Body of pancreas (tissue), 4 donors: Measurements from ENCODE around the gene VWC2L.

Source experiments
- CTCF ChIP-seq, 7 experiments: fragments of 450-650 bp in 4 of 7; fragments of 200-600 bp in 3 of 7; sonication (generic) in 3 of 7; IDR thresholded peaks; one replicate each; pipeline ENCODE4 v1.5.1; 2016 to 2019; ENCODE audit warnings: antibody characterized with exemption in 7 of 7
- POLR2A ChIP-seq, 3 donors: fragments of 450-650 bp; IDR thresholded peaks; one replicate each; pipeline ENCODE4 v1.6.1; 2016; ENCODE audit warnings: antibody characterized with exemption in 3 of 3, mild to moderate bottlenecking in 2 of 3

GRCh38 chr2:214361116-214361515 is 49.7 kb upstream of the VWC2L start:
- TF ChIP-seq CTCF (IDR thresholded peaks at IDR 0.05) (no peak), POLR2A (IDR thresholded peaks at IDR 0.05) (no peak)
